8988T (cell line): Measurements from ENCODE around the gene GKN1.
"Not testable (repeated sequence)": the region's sequence is repeated elsewhere in the genome, so short reads cannot be mapped to it uniquely, and the experiment has no call there.

Experiments
- DNase-seq: peaks from one replicate; pipeline ENCODE4 v3.0.0; 2011

Gene GKN1, protein sequence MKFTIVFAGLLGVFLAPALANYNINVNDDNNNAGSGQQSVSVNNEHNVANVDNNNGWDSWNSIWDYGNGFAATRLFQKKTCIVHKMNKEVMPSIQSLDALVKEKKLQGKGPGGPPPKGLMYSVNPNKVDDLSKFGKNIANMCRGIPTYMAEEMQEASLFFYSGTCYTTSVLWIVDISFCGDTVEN

GRCh38 chr2:68974251-68974650 is at the start of gene GKN1:
TSS of gene GKN1 (plus strand) at chr2:68974636. CDS start at chr2:68974678, 42 bp downstream.
- no peak for DNase-seq

DNA sequence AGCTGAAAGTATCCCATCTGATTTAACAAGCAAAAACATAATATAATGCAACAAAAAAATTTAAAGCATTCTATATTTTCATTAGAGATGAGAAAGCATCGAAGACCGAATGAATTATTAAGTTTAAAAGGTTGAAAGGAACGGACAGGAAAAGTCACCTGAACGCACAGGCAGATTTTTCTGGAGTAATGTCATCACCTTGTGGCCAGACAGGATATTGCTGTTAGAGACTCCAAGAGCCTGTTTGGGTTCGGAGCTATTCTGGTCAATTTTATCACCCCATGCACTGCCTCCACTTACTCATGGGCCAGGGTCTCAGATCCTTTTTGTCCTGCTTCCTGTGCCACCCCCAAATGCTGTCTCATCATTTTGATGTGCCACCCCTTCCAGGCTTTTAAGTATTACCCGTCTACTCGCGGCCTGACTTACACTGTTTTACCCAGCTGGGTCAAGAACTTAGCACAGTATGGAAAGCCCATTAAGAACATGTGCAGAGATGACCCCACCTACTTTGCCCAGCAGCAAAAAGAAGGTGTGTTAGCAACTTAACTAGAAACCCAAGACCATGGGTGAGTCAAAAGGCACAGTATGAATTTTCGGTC is 49.0 kb upstream of the GKN1 start:
- DNase-seq = peak; percentile 27

DNA sequence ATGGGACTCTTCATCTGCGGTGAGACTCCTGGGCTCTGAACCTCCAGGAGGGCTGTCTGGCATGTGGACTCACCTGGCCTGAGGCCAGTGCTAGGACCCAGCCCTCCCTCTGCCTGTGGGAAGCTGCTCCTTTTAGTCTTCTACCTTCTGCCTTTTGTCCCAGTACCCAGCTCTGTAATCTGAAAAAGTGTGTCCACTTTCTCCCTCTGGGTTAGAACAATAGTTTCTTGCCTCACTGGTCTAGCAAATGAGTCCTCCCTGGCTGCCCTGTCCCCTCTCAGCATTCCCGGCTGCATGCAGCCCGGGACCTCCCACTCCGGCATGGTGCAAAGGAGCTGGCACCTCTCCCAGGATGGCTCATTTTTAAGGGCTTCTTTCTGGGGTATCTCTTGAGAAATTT is 47.6 kb upstream of the GKN1 start:
- no peak for DNase-seq

DNA sequence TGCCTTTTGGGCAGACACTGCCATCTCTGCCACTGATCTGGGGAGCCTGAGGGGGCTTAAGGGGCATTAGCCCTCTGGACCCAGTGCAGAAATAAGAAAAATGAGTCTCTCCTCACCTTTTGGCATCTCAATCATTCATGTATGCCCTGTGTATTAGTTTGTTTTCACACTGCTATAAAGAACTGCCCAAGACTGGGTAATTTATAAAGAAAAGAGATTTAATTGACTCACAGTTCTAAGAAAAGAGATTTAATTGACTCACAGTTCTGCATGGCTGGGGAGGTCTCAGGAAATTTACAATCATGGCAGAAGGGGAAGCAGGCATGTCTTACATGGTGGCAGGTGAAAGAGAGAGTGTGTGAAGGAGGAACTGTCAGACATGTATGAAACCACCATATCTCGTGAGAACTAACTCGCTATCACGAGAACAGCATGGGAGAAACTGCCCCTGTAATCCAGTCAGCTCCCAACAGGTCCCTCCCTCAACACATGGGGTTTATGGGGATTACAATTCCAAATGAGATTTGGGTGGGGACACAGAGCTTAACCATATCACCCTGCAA is 43.2 kb upstream of the GKN1 start:
- DNase-seq = no peak

- DNase-seq = no peak
Observed at GRCh38 chr2:68931799-68932198, 42.6 kb upstream of the GKN1 start.

GRCh38 chr2:68932402-68932801 is 42.0 kb upstream of the GKN1 start:
- no peak for DNase-seq

DNA sequence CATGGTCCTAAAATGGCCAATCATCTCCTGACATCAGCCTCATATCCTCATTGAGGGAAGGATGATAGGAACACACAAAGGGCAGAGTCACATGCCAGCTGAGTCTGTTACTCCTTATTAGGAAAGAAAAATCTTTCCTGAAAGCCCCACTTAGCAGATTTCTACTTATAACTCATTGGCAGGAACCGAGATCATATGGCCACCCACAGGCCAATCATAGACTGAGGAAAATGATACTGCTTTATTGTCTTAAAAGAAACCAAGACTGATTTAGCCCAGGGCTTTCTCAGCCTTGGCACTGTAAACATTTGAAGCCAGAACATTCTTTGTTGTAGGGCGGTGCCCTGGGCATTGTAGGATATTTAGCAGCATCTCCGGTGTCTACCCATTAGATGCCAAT is 40.4 kb upstream of the GKN1 start:
- no peak for DNase-seq

DNA sequence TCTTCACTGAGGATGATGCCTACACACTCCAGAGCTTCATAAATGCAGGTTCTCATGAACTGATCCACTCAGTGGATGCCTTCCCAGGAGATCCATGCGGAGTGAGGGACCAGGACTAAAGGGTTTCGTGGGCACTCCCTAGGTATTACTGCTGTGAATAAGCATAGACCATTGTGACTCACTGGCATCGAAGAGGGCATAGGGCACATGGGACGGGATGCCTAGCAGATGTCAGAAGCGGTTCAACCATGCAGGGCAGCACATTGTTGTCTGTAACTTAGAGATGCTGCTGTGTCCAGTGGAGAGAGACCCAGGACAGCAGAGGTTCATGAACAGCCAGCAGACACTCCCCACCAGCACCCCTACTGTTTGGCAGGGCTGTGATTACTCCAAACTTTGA is 39.0 kb upstream of the GKN1 start:
- no peak for DNase-seq

DNA sequence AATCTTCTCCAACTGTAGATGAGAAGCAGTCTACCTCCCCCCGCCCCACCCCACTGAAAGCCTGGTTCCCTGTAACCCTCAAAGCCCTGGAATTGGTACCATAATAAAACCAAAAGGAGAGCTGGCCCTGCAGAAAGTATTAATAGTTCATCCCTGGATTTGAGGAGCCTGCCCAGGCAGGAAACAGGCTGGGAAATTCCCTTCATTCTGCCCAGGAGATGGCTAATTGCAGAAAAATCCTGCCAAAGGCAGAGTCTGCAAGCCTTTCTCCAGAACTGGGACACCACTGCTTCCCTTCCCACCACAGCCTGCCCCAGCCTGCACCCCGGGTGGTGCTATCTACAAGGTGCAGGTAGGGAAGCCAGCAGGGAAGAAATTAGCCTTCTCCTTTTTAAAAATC is 38.0 kb upstream of the GKN1 start:
- DNase-seq = no peak

- DNase-seq = no peak
Observed at GRCh38 chr2:68936889-68937288, 37.5 kb upstream of the GKN1 start.

GRCh38 chr2:68937346-68938055 is 36.9 kb upstream of the GKN1 start:
- DNase-seq = no peak

DNA sequence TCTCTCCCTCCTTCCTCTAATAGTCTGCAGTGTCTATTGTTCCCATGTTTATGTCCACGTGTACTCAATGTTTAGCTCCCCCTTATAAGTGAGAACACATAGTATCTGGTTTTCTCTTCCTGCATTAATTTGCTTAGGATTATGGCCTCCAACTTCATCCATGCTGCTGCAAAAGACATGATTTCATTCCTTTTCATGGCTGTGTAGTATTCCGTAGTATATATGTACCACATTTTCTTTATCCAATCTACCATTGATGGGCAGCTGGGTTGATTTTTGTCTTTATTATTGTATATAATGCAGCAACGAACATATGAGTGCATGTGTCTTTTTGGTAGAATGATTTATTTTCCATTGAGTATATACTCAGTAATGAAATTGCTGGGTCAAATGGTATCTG is 35.5 kb upstream of the GKN1 start:
- no peak for DNase-seq

DNA sequence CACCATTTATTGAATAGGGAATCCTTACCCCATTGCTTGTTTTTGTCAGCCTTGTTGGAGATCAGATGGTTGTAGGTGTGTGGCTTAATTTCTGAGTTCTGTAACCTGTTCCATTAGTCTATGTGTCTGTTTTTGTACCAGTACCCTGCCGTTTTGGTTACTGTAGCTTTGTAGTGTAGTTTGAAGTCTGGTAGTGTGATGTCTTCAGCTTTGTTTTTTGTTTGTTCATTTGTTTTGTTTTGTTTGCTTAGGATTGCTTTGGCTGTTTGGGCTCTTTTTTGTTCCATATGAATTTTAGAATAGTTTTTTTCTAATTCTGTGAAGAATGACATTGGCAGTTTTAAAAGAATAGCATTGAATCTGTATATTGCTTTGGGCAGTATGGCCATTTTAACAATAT is 34.5 kb upstream of the GKN1 start:
- DNase-seq = no peak

DNA sequence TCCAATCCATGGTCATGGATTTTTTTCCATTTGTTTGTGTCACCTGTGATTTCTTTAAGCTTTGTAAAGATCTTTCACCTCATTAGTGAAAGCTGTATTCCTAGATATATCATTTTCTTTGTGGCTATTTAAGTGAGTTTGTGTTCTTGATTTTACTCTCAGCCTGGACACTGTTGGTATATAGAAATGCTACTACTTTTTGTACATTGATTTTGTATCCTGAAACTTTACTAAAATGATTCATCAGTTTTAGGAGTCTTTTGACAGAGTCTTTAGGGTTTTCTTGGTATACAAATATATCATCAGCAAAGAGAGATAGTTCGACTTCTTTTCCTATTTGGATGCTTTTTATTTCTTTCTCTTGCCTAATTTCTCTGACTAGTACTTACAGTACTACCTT is 34.1 kb upstream of the GKN1 start:
- no peak for DNase-seq

- no peak for DNase-seq
Observed at GRCh38 chr2:68942827-68943226, 31.6 kb upstream of the GKN1 start.

DNA sequence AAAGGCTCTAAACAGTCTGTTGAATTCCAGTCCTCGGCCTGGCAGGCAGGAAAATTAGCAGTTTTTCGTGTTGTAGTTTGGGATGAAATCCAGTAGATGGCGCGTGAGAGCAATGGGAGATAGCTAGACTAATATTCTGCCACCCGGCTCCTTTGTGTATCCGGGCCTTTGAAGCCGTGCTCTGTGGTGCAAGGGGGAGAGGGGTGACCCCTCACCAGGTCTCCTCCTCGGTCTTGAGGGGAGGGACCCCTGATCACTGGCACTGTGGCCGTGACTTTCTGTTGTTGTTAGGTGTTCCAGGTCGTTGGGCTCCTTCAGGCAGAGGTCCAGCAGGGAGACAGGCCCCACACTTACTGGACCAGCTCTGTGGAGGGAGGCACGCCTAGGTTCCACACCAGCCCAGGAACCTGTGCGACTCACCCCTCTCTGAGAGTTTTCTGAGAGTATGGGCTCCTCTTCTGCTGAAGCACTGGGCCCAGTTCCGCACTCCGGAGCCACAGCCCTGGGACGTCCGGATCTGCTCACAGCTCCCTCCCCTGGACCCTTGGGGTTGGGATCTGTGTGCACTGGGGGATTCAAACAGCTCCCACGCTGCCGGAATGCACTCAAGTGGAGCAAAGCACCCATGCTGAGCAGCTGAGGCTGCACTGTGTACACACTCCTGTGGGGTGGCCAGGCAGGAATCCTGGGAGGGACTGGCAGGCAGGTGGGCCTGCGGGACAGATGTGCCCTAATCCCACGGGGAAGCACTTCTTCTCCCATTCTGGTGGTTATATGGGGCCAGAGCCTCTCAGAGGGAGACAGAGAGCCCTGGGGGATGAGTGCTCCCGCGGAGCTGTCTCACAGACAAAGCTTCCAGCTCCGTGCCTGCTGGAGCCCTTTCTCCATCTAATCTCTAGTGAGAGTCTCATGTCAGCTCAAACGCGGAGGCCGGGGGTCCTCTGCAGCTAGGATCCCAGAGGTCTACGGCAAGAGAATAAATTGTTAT is 30.6 kb upstream of the GKN1 start:
- DNase-seq = no peak

GRCh38 chr2:68946117-68946516 is 28.3 kb upstream of the GKN1 start:
- DNase-seq = no peak

DNA sequence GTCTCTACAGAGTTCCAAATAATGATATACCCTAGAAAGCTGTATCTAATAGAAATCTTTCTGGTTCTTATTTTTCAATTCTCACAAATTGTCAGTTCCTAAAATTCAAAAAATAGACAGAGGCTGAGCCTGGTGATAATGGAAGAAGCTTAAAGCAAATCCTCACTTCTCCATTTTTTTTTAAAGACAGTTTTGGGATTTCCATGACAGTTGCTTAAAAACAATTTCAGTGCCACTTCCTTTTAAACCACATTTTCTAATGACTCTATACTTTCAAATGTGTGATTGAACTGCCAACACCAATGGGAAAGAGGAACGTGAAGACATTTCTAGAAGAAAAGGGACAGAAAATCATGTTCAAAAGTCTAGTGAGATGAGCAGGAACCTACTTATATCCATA is 25.7 kb upstream of the GKN1 start:
- no peak for DNase-seq

DNA sequence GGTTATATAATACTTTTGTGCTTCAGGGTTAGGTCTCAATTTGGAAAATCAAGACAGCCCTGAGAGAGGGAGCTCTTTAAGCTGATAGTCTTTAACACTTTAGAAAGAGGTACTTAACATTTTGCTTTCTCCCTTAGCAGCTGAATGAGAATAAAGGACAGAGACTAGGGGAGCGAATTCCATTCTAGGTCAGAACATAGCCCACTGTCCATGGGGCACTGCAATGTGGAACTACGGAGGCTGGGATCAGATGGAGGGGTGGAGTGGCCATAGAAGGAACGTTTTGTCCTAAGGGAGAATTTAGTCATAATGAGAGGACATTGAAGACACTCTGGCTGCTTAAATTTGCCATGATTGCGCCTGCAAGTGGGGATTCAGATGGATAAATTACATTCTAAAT is 22.5 kb upstream of the GKN1 start:
- no peak for DNase-seq

DNA sequence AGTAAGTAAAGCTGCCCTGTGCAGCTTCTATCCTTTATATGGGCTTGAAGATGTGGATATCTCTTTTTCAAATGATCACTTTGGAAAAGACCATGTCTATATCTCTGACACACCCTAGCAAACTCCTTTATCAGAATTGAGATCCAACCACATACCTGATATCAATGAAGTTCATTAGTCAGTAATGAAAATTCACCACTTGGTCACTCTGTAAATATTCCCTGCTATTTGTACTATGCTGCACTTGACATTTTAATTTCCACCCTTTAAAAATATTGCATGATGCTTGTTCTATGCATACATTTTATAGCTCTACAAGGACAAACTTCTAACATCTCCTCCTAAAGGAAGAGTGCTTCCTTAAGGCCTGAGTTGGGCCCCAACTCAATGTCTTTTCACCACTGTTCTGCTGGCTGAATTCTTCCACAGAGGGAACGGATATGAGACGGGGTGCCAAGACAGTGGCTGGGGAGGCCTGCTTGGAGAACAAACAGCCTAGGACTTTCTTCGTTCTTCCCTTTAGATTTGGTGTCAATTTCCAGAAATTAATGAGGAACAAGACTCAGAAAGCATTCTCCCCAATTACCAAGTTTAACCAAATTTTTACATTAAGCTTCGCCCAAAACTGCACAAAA is 21.4 kb upstream of the GKN1 start, which contains the start of gene GKN2:
Gene GKN2 (minus strand): TSS at position 7 of the 635 bp plus-strand sequence. CDS start 32 bp downstream, outside the sequence.
- no peak for DNase-seq

DNA sequence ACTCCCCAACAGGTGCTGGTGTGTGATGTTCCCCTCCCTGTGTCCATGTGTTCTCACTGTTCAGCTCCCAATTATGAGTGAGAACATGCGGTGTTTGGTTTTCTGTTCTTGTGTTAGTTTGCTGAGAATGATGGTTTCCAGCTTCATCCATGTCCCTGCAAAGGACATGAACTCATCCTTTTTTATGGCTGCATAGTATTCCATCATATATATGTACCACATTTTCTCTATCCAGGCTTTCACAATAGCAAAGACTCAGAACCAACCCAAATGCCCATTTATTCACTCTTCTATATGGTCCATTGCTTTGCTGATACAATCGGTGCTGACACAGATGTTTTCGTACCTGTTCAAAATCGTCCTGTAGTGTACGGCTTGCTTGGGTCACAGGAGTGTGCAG is 19.0 kb upstream of the GKN1 start:
- not testable (repeated sequence) for DNase-seq

GRCh38 chr2:68959001-68959400 is 15.4 kb upstream of the GKN1 start:
- DNase-seq = no peak
